Measurements from ENCODE around the gene CPN2.

Gene CPN2

DNA sequence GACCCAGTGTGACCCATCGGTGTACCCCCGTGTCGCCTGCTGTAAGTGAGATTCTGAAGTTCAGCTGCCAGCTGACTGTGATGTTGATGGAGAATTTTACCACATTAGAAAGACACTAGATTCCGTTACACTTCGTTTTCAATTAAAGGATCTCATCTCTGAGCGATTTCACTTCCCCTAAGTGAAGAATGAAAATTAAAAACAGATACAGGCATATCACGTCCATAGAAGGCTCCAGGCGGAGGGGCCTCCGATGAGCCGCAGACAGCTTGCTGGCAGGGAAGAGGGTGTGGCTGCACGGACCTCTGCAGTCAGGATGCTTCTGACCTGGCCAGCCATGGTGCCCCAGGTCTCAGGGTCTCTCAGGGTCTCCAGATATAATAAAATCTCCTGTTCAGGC is 6.6 kb upstream of the CPN2 start (continued):
- TF ChIP-seq PATZ1 (CRISPR knock-in tag; IDR thresholded peaks at IDR 0.05; ENCODE audit: borderline replicate concordance) (no peak), GLIS3 (CRISPR knock-in tag; IDR thresholded peaks at IDR 0.05) (no peak)

DNA sequence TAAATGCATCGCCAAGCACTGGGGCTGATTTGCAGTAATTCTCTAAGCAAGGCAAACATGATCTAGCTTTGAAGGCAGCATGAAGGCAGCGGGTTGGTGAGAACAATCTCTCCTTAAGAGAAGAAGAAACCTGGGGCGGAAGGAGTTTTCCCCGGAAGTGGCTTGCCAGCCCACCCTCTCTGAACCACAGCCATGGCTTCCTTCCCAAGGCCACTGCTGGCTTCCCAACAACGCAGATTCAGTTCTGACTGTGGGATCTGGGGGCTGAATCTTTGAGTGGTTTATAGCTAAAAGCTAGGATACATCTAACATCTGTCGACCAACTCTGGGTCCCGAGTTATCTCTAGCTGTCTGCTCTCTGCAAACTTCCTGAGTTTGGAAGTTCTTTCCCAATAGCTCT is 4.3 kb upstream of the CPN2 start:
- no peak for ATAC-seq
- no peak for TF ChIP-seq PPARA (CRISPR knock-in tag; IDR thresholded peaks at IDR 0.05; ENCODE audit: borderline replicate concordance)

- ATAC-seq: no peak
- no peak for TF ChIP-seq ZFP30 (CRISPR knock-in tag; IDR thresholded peaks at IDR 0.05)
- no peak for TF ChIP-seq ZNF8 (CRISPR knock-in tag; IDR thresholded peaks at IDR 0.05)
- no peak for TF ChIP-seq CSDC2 (CRISPR knock-in tag; IDR thresholded peaks at IDR 0.05)
- TF ChIP-seq, protein P1, sequence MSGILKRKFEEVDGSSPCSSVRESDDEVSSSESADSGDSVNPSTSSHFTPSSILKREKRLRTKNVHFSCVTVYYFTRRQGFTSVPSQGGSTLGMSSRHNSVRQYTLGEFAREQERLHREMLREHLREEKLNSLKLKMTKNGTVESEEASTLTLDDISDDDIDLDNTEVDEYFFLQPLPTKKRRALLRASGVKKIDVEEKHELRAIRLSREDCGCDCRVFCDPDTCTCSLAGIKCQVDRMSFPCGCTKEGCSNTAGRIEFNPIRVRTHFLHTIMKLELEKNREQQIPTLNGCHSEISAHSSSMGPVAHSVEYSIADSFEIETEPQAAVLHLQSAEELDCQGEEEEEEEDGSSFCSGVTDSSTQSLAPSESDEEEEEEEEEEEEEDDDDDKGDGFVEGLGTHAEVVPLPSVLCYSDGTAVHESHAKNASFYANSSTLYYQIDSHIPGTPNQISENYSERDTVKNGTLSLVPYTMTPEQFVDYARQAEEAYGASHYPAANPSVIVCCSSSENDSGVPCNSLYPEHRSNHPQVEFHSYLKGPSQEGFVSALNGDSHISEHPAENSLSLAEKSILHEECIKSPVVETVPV (CRISPR knock-in tag; IDR thresholded peaks at IDR 0.05): no peak
- no peak for TF ChIP-seq TOX (CRISPR knock-in tag; IDR thresholded peaks at IDR 0.05; ENCODE audit: borderline replicate concordance)
- TF ChIP-seq ZC3H10 (CRISPR knock-in tag; IDR thresholded peaks at IDR 0.05): no peak
- no peak for TF ChIP-seq RARB (CRISPR knock-in tag; IDR thresholded peaks at IDR 0.05)
- TF ChIP-seq ISL1 (CRISPR knock-in tag; IDR thresholded peaks at IDR 0.05): no peak
- no peak for TF ChIP-seq ZNF565 (CRISPR knock-in tag; conservative IDR thresholded peaks at IDR 0.05; ENCODE audit: low read depth)
These were observed 3.2 kb upstream of the CPN2 start for GRCh38 chr3:194354315-194354714.

- no peak for ATAC-seq
- TF ChIP-seq OSR1 (CRISPR knock-in tag; IDR thresholded peaks at IDR 0.05) (no peak), TCF4 (CRISPR knock-in tag; IDR thresholded peaks at IDR 0.05; ENCODE audit: borderline replicate concordance) (no peak), RARB (CRISPR knock-in tag; IDR thresholded peaks at IDR 0.05) (no peak), CSDC2 (CRISPR knock-in tag; IDR thresholded peaks at IDR 0.05) (no peak), TSHZ2 (CRISPR knock-in tag; IDR thresholded peaks at IDR 0.05) (no peak), ZC3H10 (CRISPR knock-in tag; IDR thresholded peaks at IDR 0.05) (no peak), ZFP30 (CRISPR knock-in tag; IDR thresholded peaks at IDR 0.05) (no peak), PATZ1 (CRISPR knock-in tag; IDR thresholded peaks at IDR 0.05; ENCODE audit: borderline replicate concordance) (no peak), ISL1 (CRISPR knock-in tag; IDR thresholded peaks at IDR 0.05) (no peak), POU6F1 (CRISPR knock-in tag; IDR thresholded peaks at IDR 0.05; ENCODE audit: borderline replicate concordance, low read depth) (no peak), BACH2 (CRISPR knock-in tag; IDR thresholded peaks at IDR 0.05; ENCODE audit: borderline replicate concordance) (no peak), TOX (CRISPR knock-in tag; IDR thresholded peaks at IDR 0.05; ENCODE audit: borderline replicate concordance) (no peak), ZFP3 (CRISPR knock-in tag; IDR thresholded peaks at IDR 0.05) (no peak)
- TF ChIP-seq, protein P2, sequence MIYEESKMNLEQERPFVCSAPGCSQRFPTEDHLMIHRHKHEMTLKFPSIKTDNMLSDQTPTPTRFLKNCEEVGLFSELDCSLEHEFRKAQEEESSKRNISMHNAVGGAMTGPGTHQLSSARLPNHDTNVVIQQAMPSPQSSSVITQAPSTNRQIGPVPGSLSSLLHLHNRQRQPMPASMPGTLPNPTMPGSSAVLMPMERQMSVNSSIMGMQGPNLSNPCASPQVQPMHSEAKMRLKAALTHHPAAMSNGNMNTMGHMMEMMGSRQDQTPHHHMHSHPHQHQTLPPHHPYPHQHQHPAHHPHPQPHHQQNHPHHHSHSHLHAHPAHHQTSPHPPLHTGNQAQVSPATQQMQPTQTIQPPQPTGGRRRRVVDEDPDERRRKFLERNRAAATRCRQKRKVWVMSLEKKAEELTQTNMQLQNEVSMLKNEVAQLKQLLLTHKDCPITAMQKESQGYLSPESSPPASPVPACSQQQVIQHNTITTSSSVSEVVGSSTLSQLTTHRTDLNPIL (CRISPR knock-in tag; IDR thresholded peaks at IDR 0.05; ENCODE audit: low read depth): no peak
These were observed 1.6 kb upstream of the CPN2 start for GRCh38 chr3:194352667-194353246.
